ENCODE measurements around the gene SIPA1. TPM values are rescaled to one million over a fixed set of nuclear protein-coding genes. Genes with fewer than 3 reads are reported as not detected.

Gene SIPA1
- total and polyA plus RNA-seq, 2 of the 13 experiments (the other 11 are each of a cell fraction or from before 2014, with no cell fraction given): 5.8 to 7.7 TPM

- TF ChIP-seq ZSCAN25 (CRISPR knock-in tag; IDR thresholded peaks at IDR 0.05) (no peak), ARID5B (CRISPR knock-in tag; IDR thresholded peaks at IDR 0.05) (no peak), CREB1 (IDR thresholded peaks at IDR 0.05) (no peak), CREB1 (CRISPR knock-in tag; IDR thresholded peaks at IDR 0.05) (no peak), RORA (CRISPR knock-in tag; IDR thresholded peaks at IDR 0.05) (no peak), ZNF776 (CRISPR knock-in tag; IDR thresholded peaks at IDR 0.05) (no peak), ZFP36L1 (CRISPR knock-in tag; IDR thresholded peaks at IDR 0.05) (no peak), THAP8 (CRISPR knock-in tag; IDR thresholded peaks at IDR 0.05; ENCODE audit: borderline replicate concordance) (no peak), ZNF275 (CRISPR knock-in tag; IDR thresholded peaks at IDR 0.05; ENCODE audit: borderline replicate concordance) (no peak), POLR2A (IDR thresholded peaks at IDR 0.05; ENCODE audit: insufficient read depth in 1 of 2, low read depth in 2 of 2, low read length in 2 of 2) (peak in 1 of 2 experiments; percentile 21; a peak in 1 of 4 replicates), CCDC6 (CRISPR knock-in tag; IDR thresholded peaks at IDR 0.05) (no peak), REXO4 (CRISPR knock-in tag; IDR thresholded peaks at IDR 0.05; ENCODE audit: borderline replicate concordance) (no peak), ARHGAP35 (CRISPR knock-in tag; IDR thresholded peaks at IDR 0.05; ENCODE audit: borderline replicate concordance) (no peak), FOXA1 (IDR thresholded peaks at IDR 0.05) (no peak), FOXA1 (CRISPR knock-in tag; IDR thresholded peaks at IDR 0.05) (no peak), STAT5B (CRISPR knock-in tag; IDR thresholded peaks at IDR 0.05) (no peak)
- TF ChIP-seq, protein P1, sequence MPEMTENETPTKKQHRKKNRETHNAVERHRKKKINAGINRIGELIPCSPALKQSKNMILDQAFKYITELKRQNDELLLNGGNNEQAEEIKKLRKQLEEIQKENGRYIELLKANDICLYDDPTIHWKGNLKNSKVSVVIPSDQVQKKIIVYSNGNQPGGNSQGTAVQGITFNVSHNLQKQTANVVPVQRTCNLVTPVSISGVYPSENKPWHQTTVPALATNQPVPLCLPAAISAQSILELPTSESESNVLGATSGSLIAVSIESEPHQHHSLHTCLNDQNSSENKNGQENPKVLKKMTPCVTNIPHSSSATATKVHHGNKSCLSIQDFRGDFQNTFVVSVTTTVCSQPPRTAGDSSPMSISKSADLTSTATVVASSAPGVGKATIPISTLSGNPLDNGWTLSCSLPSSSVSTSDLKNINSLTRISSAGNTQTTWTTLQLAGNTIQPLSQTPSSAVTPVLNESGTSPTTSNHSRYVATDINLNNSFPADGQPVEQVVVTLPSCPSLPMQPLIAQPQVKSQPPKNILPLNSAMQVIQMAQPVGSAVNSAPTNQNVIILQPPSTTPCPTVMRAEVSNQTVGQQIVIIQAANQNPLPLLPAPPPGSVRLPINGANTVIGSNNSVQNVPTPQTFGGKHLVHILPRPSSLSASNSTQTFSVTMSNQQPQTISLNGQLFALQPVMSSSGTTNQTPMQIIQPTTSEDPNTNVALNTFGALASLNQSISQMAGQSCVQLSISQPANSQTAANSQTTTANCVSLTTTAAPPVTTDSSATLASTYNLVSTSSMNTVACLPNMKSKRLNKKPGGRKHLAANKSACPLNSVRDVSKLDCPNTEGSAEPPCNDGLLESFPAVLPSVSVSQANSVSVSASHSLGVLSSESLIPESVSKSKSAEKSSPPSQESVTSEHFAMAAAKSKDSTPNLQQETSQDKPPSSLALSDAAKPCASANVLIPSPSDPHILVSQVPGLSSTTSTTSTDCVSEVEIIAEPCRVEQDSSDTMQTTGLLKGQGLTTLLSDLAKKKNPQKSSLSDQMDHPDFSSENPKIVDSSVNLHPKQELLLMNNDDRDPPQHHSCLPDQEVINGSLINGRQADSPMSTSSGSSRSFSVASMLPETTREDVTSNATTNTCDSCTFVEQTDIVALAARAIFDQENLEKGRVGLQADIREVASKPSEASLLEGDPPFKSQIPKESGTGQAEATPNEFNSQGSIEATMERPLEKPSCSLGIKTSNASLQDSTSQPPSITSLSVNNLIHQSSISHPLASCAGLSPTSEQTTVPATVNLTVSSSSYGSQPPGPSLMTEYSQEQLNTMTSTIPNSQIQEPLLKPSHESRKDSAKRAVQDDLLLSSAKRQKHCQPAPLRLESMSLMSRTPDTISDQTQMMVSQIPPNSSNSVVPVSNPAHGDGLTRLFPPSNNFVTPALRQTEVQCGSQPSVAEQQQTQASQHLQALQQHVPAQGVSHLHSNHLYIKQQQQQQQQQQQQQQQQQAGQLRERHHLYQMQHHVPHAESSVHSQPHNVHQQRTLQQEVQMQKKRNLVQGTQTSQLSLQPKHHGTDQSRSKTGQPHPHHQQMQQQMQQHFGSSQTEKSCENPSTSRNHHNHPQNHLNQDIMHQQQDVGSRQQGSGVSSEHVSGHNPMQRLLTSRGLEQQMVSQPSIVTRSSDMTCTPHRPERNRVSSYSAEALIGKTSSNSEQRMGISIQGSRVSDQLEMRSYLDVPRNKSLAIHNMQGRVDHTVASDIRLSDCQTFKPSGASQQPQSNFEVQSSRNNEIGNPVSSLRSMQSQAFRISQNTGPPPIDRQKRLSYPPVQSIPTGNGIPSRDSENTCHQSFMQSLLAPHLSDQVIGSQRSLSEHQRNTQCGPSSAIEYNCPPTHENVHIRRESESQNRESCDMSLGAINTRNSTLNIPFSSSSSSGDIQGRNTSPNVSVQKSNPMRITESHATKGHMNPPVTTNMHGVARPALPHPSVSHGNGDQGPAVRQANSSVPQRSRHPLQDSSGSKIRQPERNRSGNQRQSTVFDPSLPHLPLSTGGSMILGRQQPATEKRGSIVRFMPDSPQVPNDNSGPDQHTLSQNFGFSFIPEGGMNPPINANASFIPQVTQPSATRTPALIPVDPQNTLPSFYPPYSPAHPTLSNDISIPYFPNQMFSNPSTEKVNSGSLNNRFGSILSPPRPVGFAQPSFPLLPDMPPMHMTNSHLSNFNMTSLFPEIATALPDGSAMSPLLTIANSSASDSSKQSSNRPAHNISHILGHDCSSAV (CRISPR knock-in tag; IDR thresholded peaks at IDR 0.05; ENCODE audit: borderline replicate concordance): no peak
Observed at GRCh38 chr11:65596520-65596919, 41.4 kb upstream of the SIPA1 start (continued).
